Heart left ventricle (tissue), 13 donors: ENCODE measurements around the gene MAP4K5.

ENCODE experiments used
- CTCF ChIP-seq, 12 donors: fragments of 200-600 bp; sonication (generic) in 4 of 12; IDR thresholded peaks; one replicate each; pipeline versions ENCODE4 v1.5.0 to v1.8.0; 2018 to 2022; ENCODE audit warnings: antibody characterized with exemption in 12 of 12, mild to moderate bottlenecking in 5 of 12
- POLR2A ChIP-seq, 2 donors: fragments of 450-650 bp; IDR thresholded peaks; one replicate each; pipeline ENCODE4 v1.6.1; 2017; ENCODE audit warnings: antibody characterized with exemption in 2 of 2, mild to moderate bottlenecking in 2 of 2, moderate library complexity in 2 of 2
- donor health status: ischemic (EF 13 %, LVEDD 7.1; RV severe dilation, severe dysfunction).
- donor health status: DM: no; HTN: yes; CAD: no.
- donor health status: DM: no; HTN: no; CAD: no.
- donor health status: ischemic (EF 25% LVEDD 6.9; RV normal size, moderate dysfunction).
- donor health status: ischemic (EF 25% LVEDD 5.7; RV mildly dilated, moderate dysfunction).
- donor health status: ischemic (EF 35%, LVEDD 5.7; RV mildly dilated, moderate dysfunction).
- donor health status: nonischemic (EF 11% LVEDD 7.7; RV severe dilation, severe dysfunction).
- donor health status: DM: yes; HTN: yes; CAD: no.
- donor health status: PGD.
- donor health status: ischemic (EF 29% LVEDD 5.4; RV normal size, mild dysfunction).
- donor health status: nonischemic (EF 23%, LVEDD 6.1; RV moderate dilation, normal function).

- TF ChIP-seq CTCF (IDR thresholded peaks at IDR 0.05), result no peak
- TF ChIP-seq POLR2A (IDR thresholded peaks at IDR 0.05), result no peak
Observed at GRCh38 chr14:50569714-50570274, 37.4 kb upstream of the MAP4K5 start.
